Breast epithelium (tissue), 3 donors: ENCODE results near the gene PML.
"Not testable (repeated sequence)": the region's sequence is repeated elsewhere in the genome, so short reads cannot be mapped to it uniquely, and the experiment has no call there.

ENCODE experiments used
- POLR2A ChIP-seq: fragments of 450-650 bp; IDR thresholded peaks from one replicate; pipeline ENCODE4 v1.6.1; 2016; ENCODE audit warnings: antibody characterized with exemption, mild to moderate bottlenecking, moderate library complexity
- POLR2AphosphoS5 ChIP-seq, 3 donors: sonication (generic); formaldehyde crosslinking; IDR thresholded peaks; one replicate each; pipeline ENCODE4 v1.6.1; 2017; ENCODE audit warnings: antibody characterized with exemption in 3 of 3
- TF ChIP-seq, protein P1 (sequence below), 3 donors: fragments of 450-650 bp; IDR thresholded peaks; one replicate each; pipeline ENCODE4 v1.5.1; 2016 to 2017; ENCODE audit warnings: antibody characterized with exemption in 3 of 3, mild to moderate bottlenecking in 3 of 3, moderate library complexity in 3 of 3

DNA sequence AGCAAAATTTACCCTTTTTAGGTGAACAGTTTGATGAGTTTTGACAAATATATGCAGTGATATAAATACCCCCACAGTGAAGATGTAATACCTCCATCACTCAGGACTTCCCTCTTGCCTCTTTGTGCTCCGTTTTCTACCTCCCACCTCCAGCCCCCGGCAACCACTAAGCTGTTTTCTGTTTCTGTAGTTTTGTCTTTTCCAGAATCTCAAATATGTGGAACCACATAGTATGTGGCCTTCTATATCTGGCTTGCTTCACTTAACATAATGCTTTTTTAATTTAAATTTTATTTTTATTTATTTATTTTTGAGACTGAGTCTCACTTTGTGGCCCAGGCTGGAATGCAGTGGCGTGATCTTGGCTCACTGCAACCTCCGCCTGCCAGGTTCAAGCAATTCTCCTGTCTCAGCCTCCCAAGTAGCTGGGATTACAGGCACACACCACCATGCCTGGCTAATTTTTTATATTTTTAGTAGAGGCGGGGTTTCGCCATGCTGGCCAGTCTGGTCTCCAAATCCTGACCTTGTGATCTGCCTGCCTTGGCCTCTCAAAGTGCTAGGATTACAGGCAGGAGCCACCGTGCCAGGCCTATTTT, 33.9 kb upstream of the PML start:
- TF ChIP-seq, protein P1, sequence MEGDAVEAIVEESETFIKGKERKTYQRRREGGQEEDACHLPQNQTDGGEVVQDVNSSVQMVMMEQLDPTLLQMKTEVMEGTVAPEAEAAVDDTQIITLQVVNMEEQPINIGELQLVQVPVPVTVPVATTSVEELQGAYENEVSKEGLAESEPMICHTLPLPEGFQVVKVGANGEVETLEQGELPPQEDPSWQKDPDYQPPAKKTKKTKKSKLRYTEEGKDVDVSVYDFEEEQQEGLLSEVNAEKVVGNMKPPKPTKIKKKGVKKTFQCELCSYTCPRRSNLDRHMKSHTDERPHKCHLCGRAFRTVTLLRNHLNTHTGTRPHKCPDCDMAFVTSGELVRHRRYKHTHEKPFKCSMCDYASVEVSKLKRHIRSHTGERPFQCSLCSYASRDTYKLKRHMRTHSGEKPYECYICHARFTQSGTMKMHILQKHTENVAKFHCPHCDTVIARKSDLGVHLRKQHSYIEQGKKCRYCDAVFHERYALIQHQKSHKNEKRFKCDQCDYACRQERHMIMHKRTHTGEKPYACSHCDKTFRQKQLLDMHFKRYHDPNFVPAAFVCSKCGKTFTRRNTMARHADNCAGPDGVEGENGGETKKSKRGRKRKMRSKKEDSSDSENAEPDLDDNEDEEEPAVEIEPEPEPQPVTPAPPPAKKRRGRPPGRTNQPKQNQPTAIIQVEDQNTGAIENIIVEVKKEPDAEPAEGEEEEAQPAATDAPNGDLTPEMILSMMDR (IDR thresholded peaks at IDR 0.05) = not testable (repeated sequence)
- TF ChIP-seq POLR2A; POLR2AphosphoS5 (IDR thresholded peaks at IDR 0.05): not testable (repeated sequence)
